ENCODE measurements around the gene GPRC5B. TPM values are rescaled to one million over a fixed set of nuclear protein-coding genes. Genes with fewer than 3 reads are reported as not detected.

The GPRC5B gene
- total RNA-seq, 1 donor, result 2.5 TPM

GRCh38 chr16:19888834-19889233 lies 4.2 kb upstream of the GPRC5B start:
- Histone ChIP-seq H3K9me3 (ENCODE audit: low read depth, low read length) (no peaks in the 10 kb centered on the region), H3K4me3 (ENCODE audit: insufficient read depth, low read length) (no peak overlapping the region), H3K27ac (ENCODE audit: low read depth, low read length) (no peak overlapping the region), H3K79me2 (ENCODE audit: insufficient read depth, low read length) (no peaks in the 10 kb centered on the region), H4K20me1 (ENCODE audit: insufficient read depth, low read length) (no peaks in the 10 kb centered on the region), H3K4me1 (ENCODE audit: insufficient read depth, low read length) (peaks cover 9% of the 10 kb centered on the region), H3K4me2 (ENCODE audit: insufficient read depth, low read length) (no peak overlapping the region), H3K27me3 (ENCODE audit: insufficient read depth, low read length) (peaks cover 15% of the 10 kb centered on the region), H3K36me3 (ENCODE audit: insufficient read depth, low read length) (no peaks in the 10 kb centered on the region), H2AFZ (ENCODE audit: low read length) (no peak overlapping the region)
- no peak for TF ChIP-seq CTCF (IDR thresholded peaks at IDR 0.05; ENCODE audit: extremely low read depth, low read depth, low read length)
- DNase-seq (ENCODE audit: insufficient read length, low spot score, missing footprints), result no peak

- H3K79me2 ChIP-seq (ENCODE audit: insufficient read depth, low read length), result no peaks in the 10 kb centered on the region
- H2AFZ ChIP-seq (ENCODE audit: low read length), result peak overlapping the region; percentile 96
- peaks cover 38% of the 10 kb centered on the region for H3K27me3 ChIP-seq (ENCODE audit: insufficient read depth, low read length)
- H3K27ac ChIP-seq (ENCODE audit: low read depth, low read length), result no peak overlapping the region
- peak; percentile 100 for TF ChIP-seq CTCF (IDR thresholded peaks at IDR 0.05; ENCODE audit: extremely low read depth, low read depth, low read length)
- peak overlapping the region; percentile 58 for H3K4me3 ChIP-seq (ENCODE audit: insufficient read depth, low read length)
- no peaks in the 10 kb centered on the region for H4K20me1 ChIP-seq (ENCODE audit: insufficient read depth, low read length)
- H3K4me1 ChIP-seq (ENCODE audit: insufficient read depth, low read length), result peaks cover 9% of the 10 kb centered on the region
- no peaks in the 10 kb centered on the region for H3K9me3 ChIP-seq (ENCODE audit: low read depth, low read length)
- peak; percentile 88 for DNase-seq (ENCODE audit: insufficient read length, low spot score, missing footprints)
- peak overlapping the region; percentile 71 for H3K4me2 ChIP-seq (ENCODE audit: insufficient read depth, low read length)
- no peaks in the 10 kb centered on the region for H3K36me3 ChIP-seq (ENCODE audit: insufficient read depth, low read length)
These were observed 1.7 kb upstream of the GPRC5B start for GRCh38 chr16:19886073-19886941.

- H3K4me3 ChIP-seq (ENCODE audit: insufficient read depth, low read length), result peak overlapping the region; percentile 67
- no peaks in the 10 kb centered on the region for H3K36me3 ChIP-seq (ENCODE audit: insufficient read depth, low read length)
- peak overlapping the region; percentile 71 for H3K4me2 ChIP-seq (ENCODE audit: insufficient read depth, low read length)
- no peaks in the 10 kb centered on the region for H3K79me2 ChIP-seq (ENCODE audit: insufficient read depth, low read length)
- peaks cover 41% of the 10 kb centered on the region for H3K27me3 ChIP-seq (ENCODE audit: insufficient read depth, low read length)
- TF ChIP-seq CTCF (IDR thresholded peaks at IDR 0.05; ENCODE audit: extremely low read depth, low read depth, low read length), result no peak
- no peaks in the 10 kb centered on the region for H3K9me3 ChIP-seq (ENCODE audit: low read depth, low read length)
- H4K20me1 ChIP-seq (ENCODE audit: insufficient read depth, low read length), result no peaks in the 10 kb centered on the region
- peaks cover 9% of the 10 kb centered on the region for H3K4me1 ChIP-seq (ENCODE audit: insufficient read depth, low read length)
- no peak for DNase-seq (ENCODE audit: insufficient read length, low spot score, missing footprints)
- H2AFZ ChIP-seq (ENCODE audit: low read length), result peak overlapping the region; percentile 96
- no peak overlapping the region for H3K27ac ChIP-seq (ENCODE audit: low read depth, low read length)
These were observed 914 bp upstream of the GPRC5B start for GRCh38 chr16:19885451-19886072.

GRCh38 chr16:19883966-19884485 lies 622 bp downstream of the GPRC5B start:
- Histone ChIP-seq H3K27ac (ENCODE audit: low read depth, low read length) (no peak overlapping the region), H3K27me3 (ENCODE audit: insufficient read depth, low read length) (peaks cover 39% of the 10 kb centered on the region), H3K4me2 (ENCODE audit: insufficient read depth, low read length) (peak overlapping the region; percentile 71), H3K79me2 (ENCODE audit: insufficient read depth, low read length) (no peaks in the 10 kb centered on the region), H3K4me1 (ENCODE audit: insufficient read depth, low read length) (peaks cover 9% of the 10 kb centered on the region), H3K4me3 (ENCODE audit: insufficient read depth, low read length) (peak overlapping the region; percentile 66), H3K36me3 (ENCODE audit: insufficient read depth, low read length) (no peaks in the 10 kb centered on the region), H4K20me1 (ENCODE audit: insufficient read depth, low read length) (no peaks in the 10 kb centered on the region), H3K9me3 (ENCODE audit: low read depth, low read length) (no peaks in the 10 kb centered on the region), H2AFZ (ENCODE audit: low read length) (peak overlapping the region; percentile 51)
- TF ChIP-seq CTCF (IDR thresholded peaks at IDR 0.05; ENCODE audit: extremely low read depth, low read depth, low read length), result no peak
- no peak for DNase-seq (ENCODE audit: insufficient read length, low spot score, missing footprints)

Data from osteoblast (primary cell).